ENCODE measurements around the gene PIGU.

DNA sequence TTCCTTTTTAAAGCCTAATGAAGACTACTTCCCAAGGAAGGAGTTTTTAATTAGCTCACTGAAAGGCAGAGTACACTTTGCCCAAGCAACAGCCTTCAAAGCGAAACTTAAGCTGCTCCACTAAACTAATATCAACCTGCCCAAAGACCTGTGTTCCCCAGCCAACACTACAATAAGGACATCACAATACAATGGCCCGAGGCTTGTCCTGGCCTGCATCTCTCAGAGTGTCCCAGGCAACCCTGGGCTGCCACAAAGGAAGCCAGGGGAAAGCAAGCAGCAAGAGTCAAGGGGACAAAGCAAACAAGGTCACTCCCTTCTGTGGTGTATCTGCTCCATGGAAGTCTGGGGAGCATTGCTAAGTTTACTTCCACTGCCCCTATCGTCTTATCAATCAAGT is 52.3 kb downstream of the PIGU start:
- TF ChIP-seq, protein P1, sequence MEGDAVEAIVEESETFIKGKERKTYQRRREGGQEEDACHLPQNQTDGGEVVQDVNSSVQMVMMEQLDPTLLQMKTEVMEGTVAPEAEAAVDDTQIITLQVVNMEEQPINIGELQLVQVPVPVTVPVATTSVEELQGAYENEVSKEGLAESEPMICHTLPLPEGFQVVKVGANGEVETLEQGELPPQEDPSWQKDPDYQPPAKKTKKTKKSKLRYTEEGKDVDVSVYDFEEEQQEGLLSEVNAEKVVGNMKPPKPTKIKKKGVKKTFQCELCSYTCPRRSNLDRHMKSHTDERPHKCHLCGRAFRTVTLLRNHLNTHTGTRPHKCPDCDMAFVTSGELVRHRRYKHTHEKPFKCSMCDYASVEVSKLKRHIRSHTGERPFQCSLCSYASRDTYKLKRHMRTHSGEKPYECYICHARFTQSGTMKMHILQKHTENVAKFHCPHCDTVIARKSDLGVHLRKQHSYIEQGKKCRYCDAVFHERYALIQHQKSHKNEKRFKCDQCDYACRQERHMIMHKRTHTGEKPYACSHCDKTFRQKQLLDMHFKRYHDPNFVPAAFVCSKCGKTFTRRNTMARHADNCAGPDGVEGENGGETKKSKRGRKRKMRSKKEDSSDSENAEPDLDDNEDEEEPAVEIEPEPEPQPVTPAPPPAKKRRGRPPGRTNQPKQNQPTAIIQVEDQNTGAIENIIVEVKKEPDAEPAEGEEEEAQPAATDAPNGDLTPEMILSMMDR (IDR thresholded peaks at IDR 0.05): no peak
- TF ChIP-seq POLR2A (IDR thresholded peaks at IDR 0.05): no peak

All from lower leg skin (tissue), 3 donors.